Mesodermal cell (in vitro differentiated cells): ENCODE results near the gene RMND1.
"Not testable (repeated sequence)": the region's sequence is repeated elsewhere in the genome, so short reads cannot be mapped to it uniquely, and the experiment has no call there.

ENCODE experiments used
- H3K27ac ChIP-seq: 2 replicates; pipeline ENCODE4 v1.7.0; 2013; ENCODE audit warnings: mild to moderate bottlenecking, low read depth, low read length, moderate library complexity; ENCODE audit not compliant: severe bottlenecking
- H3K36me3 ChIP-seq: 2 replicates; pipeline ENCODE4 v1.7.1; 2013; ENCODE audit warnings: mild to moderate bottlenecking, low read length, moderate library complexity; ENCODE audit not compliant: control insufficient read depth, insufficient read depth
- H3K4me1 ChIP-seq: one replicate; pipeline ENCODE4 v1.7.1; 2013; ENCODE audit warnings: mild to moderate bottlenecking, low read length; ENCODE audit not compliant: insufficient read depth, control insufficient read depth, poor library complexity, severe bottlenecking
- H3K4me3 ChIP-seq: 2 replicates; pipeline ENCODE4 v1.7.0; 2013; ENCODE audit warnings: low read length, control low read depth, mild to moderate bottlenecking; ENCODE audit not compliant: insufficient read depth, poor library complexity, severe bottlenecking; ENCODE audit errors: extremely low read depth
- H3K9me3 ChIP-seq: 2 replicates; pipeline ENCODE4 v1.7.1; 2013; ENCODE audit warnings: mild to moderate bottlenecking, low read length, moderate library complexity; ENCODE audit not compliant: control insufficient read depth
- WGBS, 2 experiments: methylation state at CpG; one replicate each; pipeline ENCODE4 v1.1.5; 2013; ENCODE audit warnings: missing lambda C conversion rate in 2 of 2; ENCODE audit not compliant: insufficient coverage in 2 of 2; 5-methylcytosine and 5-hydroxymethylcytosine counted together

The RMND1 gene

DNA sequence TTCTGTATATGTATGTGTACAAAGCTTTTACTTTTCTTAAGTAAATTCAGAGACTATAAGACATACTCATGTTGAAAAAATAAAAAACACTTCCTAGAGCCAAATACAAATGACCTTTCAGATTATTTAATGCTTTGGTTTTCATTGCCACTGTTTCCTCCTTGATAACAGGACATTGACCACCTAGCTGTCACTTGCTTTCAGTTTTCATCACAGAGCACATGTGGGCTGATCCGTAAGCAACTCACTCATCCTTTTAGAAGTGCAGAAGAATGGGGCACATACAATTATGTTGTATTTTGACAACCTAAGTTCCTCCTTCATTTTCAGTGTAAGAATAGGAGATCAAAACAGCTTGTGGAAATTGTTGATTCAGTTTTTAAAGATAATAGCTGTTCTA, 66.7 kb downstream of the RMND1 start:
- no peak overlapping the region for H3K27ac ChIP-seq
- WGBS, 2 experiments = no CpG with 5 or more reads among the region's 1 CpG

DNA sequence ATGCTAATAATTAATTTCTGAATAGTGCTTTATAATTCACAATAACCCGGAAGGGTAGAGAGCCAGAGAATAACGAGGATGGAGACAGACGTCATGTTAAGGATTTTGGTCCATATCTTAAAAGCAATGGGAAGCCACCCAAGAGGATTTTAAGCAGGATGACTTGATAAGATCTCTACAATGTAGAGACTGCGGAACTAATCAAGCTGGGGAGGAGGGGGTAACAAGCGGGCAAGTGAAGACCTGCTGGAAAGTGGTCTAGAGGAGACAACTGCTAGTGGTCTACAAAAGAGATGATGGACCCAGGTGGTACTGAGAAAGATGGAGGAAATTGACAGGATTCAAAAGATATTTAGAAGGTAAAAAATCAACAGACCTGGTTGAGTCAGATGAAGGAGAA, 67.8 kb downstream of the RMND1 start:
- no peak overlapping the region for H3K27ac ChIP-seq
- H3K36me3 ChIP-seq = peaks cover 32% of the 10 kb centered on the region
- peaks cover 32% of the 10 kb centered on the region for H3K4me1 ChIP-seq
- H3K9me3 ChIP-seq = no peaks in the 10 kb centered on the region
- WGBS, 2 experiments = 84 to 91% methylated on average over 3 of the region's 5 CpGs
- no peak overlapping the region for H3K4me3 ChIP-seq

More for the DNA sequence above, 66.7 kb downstream of the RMND1 start:
- Histone ChIP-seq H3K4me3 (no peak overlapping the region), H3K4me1 (peaks cover 29% of the 10 kb centered on the region), H3K9me3 (no peaks in the 10 kb centered on the region), H3K36me3 (peaks cover 32% of the 10 kb centered on the region)

DNA sequence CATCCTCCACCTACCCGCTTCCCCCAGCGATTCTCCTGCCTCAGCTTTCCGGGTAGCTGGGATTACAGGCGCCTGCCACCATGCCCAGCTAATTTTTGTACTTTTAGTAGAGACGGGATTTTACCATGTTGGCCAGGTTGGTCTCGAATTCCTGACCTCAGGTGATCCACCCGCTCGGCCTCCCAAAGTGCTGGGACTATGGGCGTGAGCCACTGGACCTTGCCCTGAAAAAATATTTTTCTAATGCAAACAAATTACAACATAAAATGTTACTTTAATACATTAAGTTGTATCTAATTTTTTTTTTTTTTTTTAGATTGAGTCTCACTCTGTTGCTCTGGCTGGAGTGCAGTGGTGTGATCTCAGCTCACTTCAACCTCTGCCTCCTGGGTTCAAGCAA, 69.3 kb downstream of the RMND1 start:
- Histone ChIP-seq H3K4me1 (peaks cover 20% of the 10 kb centered on the region), H3K36me3 (peaks cover 24% of the 10 kb centered on the region)
- H3K27ac ChIP-seq, H3K4me3 ChIP-seq, H3K9me3 ChIP-seq: not testable (repeated sequence)
- 90 to 100% methylated on average over 7 to 8 of the region's 9 CpGs for WGBS, 2 experiments

DNA sequence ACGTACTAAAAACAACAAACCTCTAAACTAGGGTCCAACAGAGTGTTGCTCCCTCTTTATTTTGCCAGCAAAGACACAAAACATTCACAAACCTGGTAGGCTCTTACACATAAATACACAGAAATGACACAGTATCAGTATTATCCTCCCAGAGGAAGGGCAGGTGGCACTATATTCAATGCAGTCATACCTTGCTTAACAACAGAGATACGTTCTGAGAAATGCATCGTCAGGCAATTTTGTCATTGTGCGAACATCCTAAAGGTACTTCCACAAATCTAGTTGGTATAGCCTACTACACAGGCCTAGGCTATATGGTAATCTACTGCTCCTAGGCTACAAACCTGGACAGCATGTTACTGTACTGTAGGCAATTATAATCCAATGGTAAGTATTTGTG, 70.2 kb downstream of the RMND1 start:
- H3K9me3 ChIP-seq = no peaks in the 10 kb centered on the region

DNA sequence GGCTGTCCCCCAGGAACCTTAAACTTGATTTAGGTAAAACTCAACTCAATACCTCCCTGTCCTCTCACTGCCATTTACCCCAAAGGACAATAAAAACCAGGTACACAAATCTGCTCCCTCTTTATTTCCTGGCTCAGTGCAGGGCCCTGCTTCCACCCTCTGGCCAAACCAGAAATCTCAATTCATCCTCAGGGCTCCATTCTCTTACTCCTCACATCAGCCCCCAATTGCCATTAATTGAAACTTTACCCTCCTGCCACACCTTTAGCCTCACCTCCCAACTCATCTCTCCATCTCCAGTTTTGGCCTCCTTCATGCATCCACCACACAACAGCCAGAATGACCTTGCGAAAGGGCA, 71.1 kb downstream of the RMND1 start:
- no peak overlapping the region for H3K4me3 ChIP-seq
- WGBS, 2 experiments = 82 to 100% methylated on average over 1 of the region's 1 CpG
- H3K9me3 ChIP-seq = no peaks in the 10 kb centered on the region
- H3K4me1 ChIP-seq = peaks cover 30% of the 10 kb centered on the region
- H3K27ac ChIP-seq = peak overlapping the region; percentile 3
- peaks cover 15% of the 10 kb centered on the region for H3K36me3 ChIP-seq

More for the DNA sequence above, 70.2 kb downstream of the RMND1 start:
- WGBS, 2 experiments = 97 to 100% methylated on average over 4 of the region's 4 CpGs
- peaks cover 21% of the 10 kb centered on the region for H3K4me1 ChIP-seq
- H3K27ac ChIP-seq = no peak overlapping the region
- H3K4me3 ChIP-seq = no peak overlapping the region
- H3K36me3 ChIP-seq = peaks cover 18% of the 10 kb centered on the region

DNA sequence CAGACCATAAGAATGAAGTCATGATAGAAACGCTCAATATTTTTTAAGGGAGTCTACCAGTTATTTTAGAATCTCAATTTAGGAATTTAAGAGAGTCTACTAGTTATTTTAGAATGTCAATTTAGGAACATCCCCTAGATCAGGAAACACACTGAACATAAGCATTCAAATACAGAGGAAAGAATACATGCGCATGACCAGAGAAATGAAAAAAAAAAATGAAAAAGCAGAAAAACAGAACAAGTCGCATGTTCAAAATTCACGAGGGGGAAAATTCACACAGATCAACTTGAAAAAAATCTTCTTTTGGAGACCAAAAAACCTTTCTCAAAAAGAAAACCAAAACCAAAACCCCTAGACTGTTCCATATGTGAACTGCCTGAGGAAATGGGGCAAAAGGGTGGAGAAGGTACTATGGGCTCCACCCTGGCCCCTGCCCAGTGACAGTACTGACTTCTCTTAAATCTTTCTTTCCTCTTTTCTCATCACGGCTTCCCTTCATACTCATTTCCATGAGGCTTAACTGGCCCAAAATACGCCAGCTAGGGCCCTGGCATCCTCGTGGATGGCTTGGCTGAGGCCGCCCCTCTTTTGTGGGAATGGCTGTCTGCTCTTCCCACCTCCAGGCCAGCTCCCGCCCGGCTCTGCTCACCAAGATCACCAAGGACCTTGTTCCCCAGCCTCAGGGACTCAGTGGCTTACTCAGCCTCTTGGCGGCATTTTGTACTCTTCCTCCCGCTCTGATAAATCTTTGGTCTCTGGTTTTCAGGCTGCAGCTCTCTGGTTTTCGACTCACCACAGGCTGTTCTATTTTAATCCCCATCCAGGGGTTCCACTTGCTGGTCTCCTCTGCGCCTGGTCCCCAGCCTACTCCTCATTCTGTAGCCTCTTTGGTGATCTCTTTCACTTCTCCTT, 71.7 kb downstream of the RMND1 start:
- peaks cover 15% of the 10 kb centered on the region for H3K36me3 ChIP-seq
- no peak overlapping the region for H3K4me3 ChIP-seq
- H3K9me3 ChIP-seq = no peaks in the 10 kb centered on the region
- peaks cover 35% of the 10 kb centered on the region for H3K4me1 ChIP-seq
- 85 to 89% methylated on average over 9 to 12 of the region's 14 CpGs for WGBS, 2 experiments
- H3K27ac ChIP-seq = peak overlapping the region; percentile 3

DNA sequence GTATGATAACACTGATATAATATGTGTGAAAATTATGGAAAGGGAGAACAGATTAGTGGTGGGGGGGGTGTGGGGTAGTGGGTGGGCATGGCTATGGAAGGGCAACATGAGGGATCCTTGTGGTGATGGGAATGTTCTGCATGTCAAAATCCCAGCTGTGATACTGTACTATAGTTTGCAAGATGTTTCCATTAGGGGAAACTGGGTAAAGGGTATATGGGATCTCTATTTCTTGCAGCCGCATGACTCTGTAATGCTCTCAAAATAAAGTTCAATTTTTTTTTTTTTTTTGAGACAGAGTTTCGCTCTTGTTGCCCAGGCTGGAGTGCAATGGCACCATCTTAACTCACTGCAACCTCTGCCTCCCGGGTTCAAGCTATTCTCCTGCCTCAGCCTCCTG, 74.8 kb downstream of the RMND1 start:
- WGBS, 2 experiments = 100% methylated on average over 2 of the region's 3 CpGs; no CpG with 5 or more reads in 1 of the 2 experiments
- H3K9me3 ChIP-seq = no peaks in the 10 kb centered on the region
- H3K4me1 ChIP-seq = peaks cover 37% of the 10 kb centered on the region
- H3K36me3 ChIP-seq = peaks cover 10% of the 10 kb centered on the region
- no peak overlapping the region for H3K27ac ChIP-seq
- H3K4me3 ChIP-seq = no peak overlapping the region

DNA sequence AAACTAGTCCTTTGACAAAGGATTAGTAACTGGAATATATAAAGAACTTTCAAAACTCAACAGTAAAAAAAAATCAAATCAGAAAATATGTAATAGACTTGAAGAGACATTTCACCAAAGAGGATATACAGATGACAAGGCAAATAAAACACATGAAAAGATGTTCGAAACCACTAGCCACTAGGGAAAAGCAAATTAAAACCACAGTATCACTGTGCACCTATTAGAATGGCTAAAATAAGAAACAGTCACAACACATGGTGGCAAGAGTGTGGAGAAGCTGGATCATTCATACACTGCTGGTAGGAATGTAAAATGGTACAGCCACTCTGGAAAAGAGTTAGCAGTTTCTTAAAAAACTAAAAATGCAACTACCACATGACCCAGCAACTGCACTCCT, 75.5 kb downstream of the RMND1 start:
- WGBS, 2 experiments = no CpG with 5 or more reads among the region's 1 CpG
- no peak overlapping the region for H3K4me3 ChIP-seq
- H3K27ac ChIP-seq = no peak overlapping the region
- peaks cover 17% of the 10 kb centered on the region for H3K36me3 ChIP-seq
- H3K9me3 ChIP-seq = no peaks in the 10 kb centered on the region
- peaks cover 34% of the 10 kb centered on the region for H3K4me1 ChIP-seq

DNA sequence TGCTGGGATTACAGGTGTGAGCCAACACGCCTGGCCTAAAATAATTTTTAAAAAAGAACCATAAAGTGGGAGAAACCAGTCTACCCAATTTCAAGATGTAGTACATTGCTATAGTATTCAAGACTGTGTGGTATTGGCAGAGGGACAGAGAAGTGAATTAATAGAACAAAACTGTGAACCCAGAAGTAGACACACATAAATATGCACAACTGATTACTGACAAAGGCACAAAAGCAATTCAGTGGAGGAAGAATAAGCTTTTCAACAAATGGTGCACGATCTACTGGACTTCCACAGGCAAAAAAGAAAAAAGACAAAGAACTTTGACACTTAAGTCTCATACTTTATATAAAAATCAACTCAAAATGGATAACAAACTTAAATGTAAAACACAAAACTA, 76.1 kb downstream of the RMND1 start:
- H3K27ac ChIP-seq = no peak overlapping the region
- H3K36me3 ChIP-seq = peaks cover 23% of the 10 kb centered on the region
- WGBS, 2 experiments = no CpG with 5 or more reads among the region's 2 CpGs
- no peak overlapping the region for H3K4me3 ChIP-seq
- H3K4me1 ChIP-seq = peaks cover 32% of the 10 kb centered on the region
- no peaks in the 10 kb centered on the region for H3K9me3 ChIP-seq

DNA sequence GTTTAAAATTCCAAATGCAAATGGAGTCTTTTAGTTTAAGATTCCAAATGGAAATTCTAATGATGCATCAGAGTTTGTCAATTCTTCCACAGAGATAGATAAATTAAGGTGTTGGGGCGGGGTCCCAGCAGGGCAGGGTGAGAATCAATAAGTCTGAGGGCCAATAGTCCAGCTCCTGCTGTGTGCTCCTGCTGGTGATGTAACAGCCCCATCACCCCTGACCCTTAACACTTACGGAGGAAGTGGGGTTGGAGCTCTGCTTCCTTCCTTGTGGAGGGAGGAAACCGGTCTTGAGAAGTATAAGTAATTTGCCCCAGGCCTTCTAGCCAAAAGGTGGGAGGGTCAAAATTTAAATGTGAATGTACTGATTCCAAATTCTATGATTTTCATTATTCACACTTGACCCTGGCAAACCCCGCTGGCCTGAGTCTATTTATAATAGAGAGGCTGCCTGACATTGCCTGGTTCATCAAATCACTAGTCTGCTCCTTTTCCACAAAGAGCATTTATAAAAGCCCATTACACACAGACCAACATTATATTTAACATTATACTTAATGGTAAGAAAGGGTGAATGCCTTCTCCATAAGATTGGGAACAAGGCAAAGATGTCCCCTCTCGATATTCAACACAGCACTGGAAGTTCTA, 77.8 kb downstream of the RMND1 start:
- 83% methylated on average over 1 of the region's 5 CpGs; no CpG with 5 or more reads in 1 of the 2 experiments for WGBS, 2 experiments
- Histone ChIP-seq H3K36me3 (peaks cover 37% of the 10 kb centered on the region), H3K4me1 (peaks cover 22% of the 10 kb centered on the region), H3K4me3 (no peak overlapping the region), H3K9me3 (no peaks in the 10 kb centered on the region), H3K27ac (peak overlapping the region; percentile 60)

DNA sequence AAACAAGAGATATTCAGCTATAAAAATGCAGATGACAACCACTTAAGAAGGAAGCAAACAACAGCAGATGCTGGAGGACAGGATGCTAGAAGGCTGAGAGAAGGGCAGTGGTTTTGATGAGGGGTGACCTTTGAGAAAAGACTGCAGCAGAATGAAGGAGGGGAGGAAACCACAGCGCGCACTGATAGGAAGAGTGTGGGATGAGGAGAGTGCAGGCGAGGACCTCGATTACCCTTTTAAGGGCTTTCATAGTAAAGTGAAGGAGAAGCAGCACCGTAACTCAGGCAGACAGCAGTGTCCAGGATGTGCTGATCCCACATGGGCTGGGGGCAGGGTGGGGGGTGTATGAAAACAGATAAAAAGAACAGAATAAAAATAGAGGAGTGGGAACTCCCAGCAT, 79.8 kb downstream of the RMND1 start:
- 79 to 88% methylated on average over 5 of the region's 5 CpGs for WGBS, 2 experiments
- no peak overlapping the region for H3K27ac ChIP-seq
- no peaks in the 10 kb centered on the region for H3K9me3 ChIP-seq
- H3K4me3 ChIP-seq = no peak overlapping the region
- H3K4me1 ChIP-seq = peaks cover 22% of the 10 kb centered on the region
- H3K36me3 ChIP-seq = peaks cover 48% of the 10 kb centered on the region
